ENCODE data around the gene SYPL2. TPM values are rescaled to one million over a fixed set of nuclear protein-coding genes. Genes with fewer than 3 reads are reported as not detected.
A peak's percentile ranks its signal among the peaks of the same experiment; 100 is the strongest.

The SYPL2 gene
- total RNA-seq, 4 donors from 2014 or later = 0.27 to 1.8 (median 0.38) TPM; not detected in 1

DNA sequence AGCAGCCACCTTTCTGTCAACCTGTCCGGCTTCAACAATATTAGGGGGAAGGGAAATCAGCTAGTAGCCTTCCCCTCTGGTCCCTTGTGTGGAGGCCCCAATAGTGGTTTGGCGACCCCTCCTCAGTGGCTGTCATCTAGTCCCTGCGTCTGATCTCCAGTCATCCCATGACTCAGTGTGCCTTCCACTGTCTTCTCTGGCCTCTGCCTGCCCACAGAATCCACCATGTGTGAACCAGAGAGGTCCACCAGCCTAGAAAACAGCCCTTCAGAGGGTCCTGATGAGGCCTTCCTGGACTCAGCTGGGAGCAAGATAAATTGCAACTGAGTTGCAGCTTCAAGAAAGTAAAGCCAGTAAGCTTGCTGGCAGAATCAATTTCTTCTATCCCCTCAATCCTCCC lies 13.6 kb downstream of the SYPL2 start:
- intact Hi-C loops (cut with DNase I; ENCODE audit: low total_unique reads) = no loop called here
- TF ChIP-seq POLR2A (IDR thresholded peaks at IDR 0.05) = no peak
- TF ChIP-seq, protein P1, sequence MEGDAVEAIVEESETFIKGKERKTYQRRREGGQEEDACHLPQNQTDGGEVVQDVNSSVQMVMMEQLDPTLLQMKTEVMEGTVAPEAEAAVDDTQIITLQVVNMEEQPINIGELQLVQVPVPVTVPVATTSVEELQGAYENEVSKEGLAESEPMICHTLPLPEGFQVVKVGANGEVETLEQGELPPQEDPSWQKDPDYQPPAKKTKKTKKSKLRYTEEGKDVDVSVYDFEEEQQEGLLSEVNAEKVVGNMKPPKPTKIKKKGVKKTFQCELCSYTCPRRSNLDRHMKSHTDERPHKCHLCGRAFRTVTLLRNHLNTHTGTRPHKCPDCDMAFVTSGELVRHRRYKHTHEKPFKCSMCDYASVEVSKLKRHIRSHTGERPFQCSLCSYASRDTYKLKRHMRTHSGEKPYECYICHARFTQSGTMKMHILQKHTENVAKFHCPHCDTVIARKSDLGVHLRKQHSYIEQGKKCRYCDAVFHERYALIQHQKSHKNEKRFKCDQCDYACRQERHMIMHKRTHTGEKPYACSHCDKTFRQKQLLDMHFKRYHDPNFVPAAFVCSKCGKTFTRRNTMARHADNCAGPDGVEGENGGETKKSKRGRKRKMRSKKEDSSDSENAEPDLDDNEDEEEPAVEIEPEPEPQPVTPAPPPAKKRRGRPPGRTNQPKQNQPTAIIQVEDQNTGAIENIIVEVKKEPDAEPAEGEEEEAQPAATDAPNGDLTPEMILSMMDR (IDR thresholded peaks at IDR 0.05) = no peak
- WGBS, 2 donors = 89 to 96% methylated on average over 3 of the region's 3 CpGs
- H3K4me3 ChIP-seq (ENCODE audit: low read depth, poor library complexity, severe bottlenecking) = no peak overlapping the region
- DNase-seq (ENCODE audit: low spot score in 2 of 2) = peak in 1 of 2 donors; percentile 60

DNA sequence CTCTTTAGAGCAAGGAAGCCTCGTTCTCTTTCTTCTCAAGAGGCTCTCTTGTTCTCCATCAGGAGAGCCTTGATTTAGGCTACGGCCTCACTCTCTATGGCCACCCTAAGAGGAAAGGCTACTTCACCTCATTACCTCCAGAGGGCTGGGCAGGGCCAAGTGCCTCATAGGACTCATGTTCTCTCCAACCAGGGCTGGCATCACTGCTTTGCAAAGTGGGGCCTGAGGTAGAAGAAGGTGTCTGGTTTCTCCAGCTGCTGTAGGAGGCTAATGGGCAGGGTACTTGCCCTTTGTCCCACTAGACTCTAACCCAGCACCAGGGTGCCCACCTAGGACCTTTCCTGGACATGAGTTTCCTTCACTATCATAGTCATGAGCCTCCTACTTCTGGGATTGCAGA lies 15.3 kb downstream of the SYPL2 start:
- intact Hi-C loops (cut with DNase I; ENCODE audit: low total_unique reads) = no loop called here
- TF ChIP-seq, protein P1 (IDR thresholded peaks at IDR 0.05) = no peak
- no peak for TF ChIP-seq POLR2A (IDR thresholded peaks at IDR 0.05)
- 80 to 83% methylated on average over 2 of the region's 2 CpGs for WGBS, 2 donors
- H3K4me3 ChIP-seq (ENCODE audit: low read depth, poor library complexity, severe bottlenecking) = no peak overlapping the region
- no peak for DNase-seq (ENCODE audit: low spot score in 2 of 2)

DNA sequence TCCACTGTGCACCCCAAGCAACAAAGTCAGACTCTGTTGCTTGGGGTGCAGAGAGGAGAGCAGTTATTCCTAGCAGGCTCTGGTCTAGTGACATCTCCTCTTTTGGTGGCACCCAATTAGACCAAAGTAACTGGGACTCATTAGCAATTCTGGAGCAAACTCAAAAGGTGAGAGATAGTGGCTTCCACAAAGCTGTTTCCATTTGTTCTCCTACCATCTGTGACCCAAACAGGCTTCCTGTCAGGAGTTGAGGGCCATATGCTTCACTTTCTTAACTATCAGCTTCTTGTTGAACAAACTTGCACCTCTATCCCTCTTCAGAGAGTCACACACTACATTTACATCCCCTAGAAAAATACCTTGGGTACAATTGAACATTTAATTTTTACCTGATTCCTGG lies 15.9 kb downstream of the SYPL2 start:
- H3K4me3 ChIP-seq (ENCODE audit: low read depth, poor library complexity, severe bottlenecking) = no peak overlapping the region
- TF ChIP-seq POLR2A (IDR thresholded peaks at IDR 0.05) = no peak
- TF ChIP-seq, protein P1 (IDR thresholded peaks at IDR 0.05) = no peak
- intact Hi-C loops (cut with DNase I; ENCODE audit: low total_unique reads) = no loop called here
- DNase-seq (ENCODE audit: low spot score in 2 of 2) = no peak

DNA sequence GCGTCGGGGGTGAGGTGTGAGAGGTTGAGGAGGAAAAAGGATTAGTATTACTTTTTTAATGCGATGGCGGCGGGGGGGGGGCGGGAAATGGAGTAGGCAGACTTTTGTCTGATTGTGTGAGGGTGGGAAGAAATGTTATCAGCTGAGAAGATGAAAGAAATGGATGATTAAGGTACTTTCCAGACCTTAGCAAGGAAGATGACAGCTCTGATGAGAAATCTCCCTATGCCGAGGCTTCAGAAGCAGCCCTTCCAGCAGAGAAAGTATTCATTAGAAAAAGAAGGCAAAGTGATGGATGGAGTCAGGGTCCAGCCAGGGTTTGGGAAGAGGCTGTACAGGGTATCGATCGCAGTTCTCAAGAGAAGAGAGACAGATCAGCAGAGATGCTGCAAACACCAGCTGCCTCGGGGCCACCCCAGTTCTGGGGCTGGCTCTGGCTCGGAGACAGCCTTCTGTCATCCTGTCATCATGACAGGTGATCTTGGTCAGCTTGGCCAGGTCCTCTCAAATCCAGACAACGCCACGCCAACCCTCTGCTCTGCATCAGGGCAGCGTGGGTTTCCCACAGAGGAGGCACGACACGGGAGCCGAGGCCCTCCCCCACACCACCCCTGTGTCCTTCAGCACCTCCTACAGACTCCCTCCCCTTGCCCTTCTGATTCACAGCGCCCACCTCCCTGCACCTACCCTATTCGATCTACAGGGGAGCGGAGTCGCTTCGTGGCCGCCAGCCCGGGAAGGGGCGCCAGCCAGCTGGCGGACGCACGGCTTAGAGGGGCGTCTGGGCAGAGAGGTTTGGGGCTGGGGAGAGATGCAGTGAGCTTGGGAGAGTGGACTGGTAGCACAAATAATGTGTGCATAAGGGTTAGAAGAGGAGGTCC lies 16.7 kb downstream of the SYPL2 start:
- intact Hi-C loops (cut with DNase I; ENCODE audit: low total_unique reads) = no loop called here

DNA sequence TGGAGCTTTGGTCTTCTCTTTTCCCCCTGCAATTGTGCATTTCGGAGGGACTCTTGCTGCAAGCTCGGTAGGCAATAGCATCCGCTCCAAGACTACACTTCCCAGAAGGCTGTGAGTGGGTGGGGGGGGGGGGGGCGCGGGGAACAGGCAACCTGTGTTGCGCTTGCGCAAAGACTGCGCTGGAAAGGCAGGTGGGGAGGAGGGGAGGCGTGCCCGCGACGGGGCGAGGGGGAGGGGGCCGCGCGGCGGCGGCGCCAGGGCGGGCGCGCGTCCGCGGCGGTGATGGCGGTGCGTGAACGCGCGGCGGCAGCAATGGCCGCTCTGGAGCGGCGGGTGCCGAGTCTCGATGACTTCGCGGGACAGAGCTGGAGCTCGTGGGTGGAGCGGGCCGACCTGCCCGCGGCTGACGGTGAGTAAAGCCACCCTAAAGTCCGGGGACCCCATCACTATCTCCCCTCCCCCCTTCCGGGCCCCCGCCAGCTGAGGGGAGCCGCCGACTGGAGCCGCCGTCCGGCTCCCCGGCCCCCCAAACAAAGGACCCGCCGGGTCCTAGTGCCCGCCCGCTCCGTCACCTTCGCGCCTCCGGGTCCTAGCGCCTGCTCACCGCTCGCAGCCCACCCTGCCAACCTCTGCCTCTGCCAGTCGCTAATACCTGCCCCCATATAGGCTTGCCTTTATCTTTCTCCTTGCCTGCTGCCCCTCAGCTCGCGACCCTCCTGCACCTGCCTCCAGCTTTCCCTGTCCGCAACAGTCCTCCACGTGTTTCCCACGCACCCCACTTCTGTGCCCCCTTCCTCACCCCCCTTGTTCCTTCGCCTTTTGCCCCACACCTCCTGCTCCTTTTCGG lies 17.5 kb downstream of the SYPL2 start, which contains the start of gene ATXN7L2:
Gene ATXN7L2 (plus strand): TSS at position 234 of the 847 bp plus-strand sequence. CDS start 49 bp downstream, at position 283.
- 0 to 1% methylated on average over 38 of the region's 73 CpGs for WGBS, 2 donors
- peak within 1 kb of the TSS; percentile 36 for H3K4me3 ChIP-seq (ENCODE audit: low read depth, poor library complexity, severe bottlenecking)
- intact Hi-C loops (cut with DNase I; ENCODE audit: low total_unique reads) = no loop called here
- DNase-seq (ENCODE audit: low spot score in 2 of 2) = peak; percentile 82 to 97
- no peak for TF ChIP-seq POLR2A (IDR thresholded peaks at IDR 0.05)
- TF ChIP-seq, protein P1 (IDR thresholded peaks at IDR 0.05) = no peak

More for the DNA sequence above, 16.7 kb downstream of the SYPL2 start:
- TF ChIP-seq, protein P1 (IDR thresholded peaks at IDR 0.05) = no peak
- TF ChIP-seq POLR2A (IDR thresholded peaks at IDR 0.05) = no peak
- WGBS, 2 donors = 8 to 10% methylated on average over 29 of the region's 29 CpGs
- DNase-seq (ENCODE audit: low spot score in 2 of 2) = peak in 1 of 2 donors; percentile 89
- peak overlapping the region; percentile 29 for H3K4me3 ChIP-seq (ENCODE audit: low read depth, poor library complexity, severe bottlenecking)

Data from lower leg skin (tissue), 4 donors.